Esophagus muscularis mucosa (tissue), 4 donors: Measurements from ENCODE around the gene INPP4B. TPM values are rescaled to one million over a fixed set of nuclear protein-coding genes. Genes with fewer than 3 reads are reported as not detected.

ENCODE experiments used
- DNase-seq: peaks from one replicate; pipeline ENCODE4 v3.0.0-alpha.2; 2017; ENCODE audit errors: extremely low spot score
- H3K27ac ChIP-seq, 4 donors: fragments of 200-600 bp; sonication (generic); replicated peaks in 1 of 4; 1 replicate in 3 of 4; 2 replicates in 1 of 4; pipeline ENCODE4 v1.5.1; 2016 to 2019; ENCODE audit warnings: mild to moderate bottlenecking in 1 of 4
- H3K27me3 ChIP-seq, 4 donors: fragments of 200-600 bp; sonication (generic); one replicate each; pipeline versions ENCODE4 v1.5.1 to v1.6.0; 2016 to 2019
- H3K36me3 ChIP-seq, 4 donors: fragments of 200-600 bp; sonication (generic); one replicate each; pipeline ENCODE4 v1.5.1; 2016 to 2019
- H3K4me1 ChIP-seq, 4 donors: fragments of 200-600 bp; sonication (generic); one replicate each; pipeline ENCODE4 v1.5.1; 2016 to 2019
- H3K4me3 ChIP-seq, 4 donors: fragments of 200-600 bp; sonication (generic); 1 replicate in 2 of 4; 2 replicates in 2 of 4; pipeline ENCODE4 v1.5.1; 2016 to 2019; ENCODE audit warnings: mild to moderate bottlenecking in 4 of 4, moderate library complexity in 1 of 4
- H3K9me3 ChIP-seq, 4 donors: fragments of 200-600 bp; sonication (generic); 1 replicate in 3 of 4; 2 replicates in 1 of 4; pipeline ENCODE4 v1.5.1; 2016 to 2019
- EP300 ChIP-seq: sonication (generic); formaldehyde crosslinking; IDR thresholded peaks from one replicate; pipeline ENCODE4 v1.6.1; 2017; ENCODE audit warnings: antibody characterized with exemption
- POLR2A ChIP-seq: fragments of 450-650 bp; IDR thresholded peaks from one replicate; pipeline ENCODE4 v1.6.1; 2017; ENCODE audit warnings: antibody characterized with exemption, moderate library complexity, mild to moderate bottlenecking, low read depth
- POLR2AphosphoS5 ChIP-seq, 2 donors: sonication (generic); formaldehyde crosslinking; IDR thresholded peaks; one replicate each; pipeline ENCODE4 v1.6.1; 2017; ENCODE audit warnings: antibody characterized with exemption in 2 of 2
- WGBS: methylation state at CpG from one replicate; pipeline ENCODE4 v1.1.5; 2018; 5-methylcytosine and 5-hydroxymethylcytosine counted together
- intact Hi-C: fragments of 100-400 bp; cut with DNase I; formaldehyde crosslinking; loops from one replicate; pipeline ENCODE4 v1.15.1; 2023
- total RNA-seq, 4 donors: library from RNA; depleted of rRNA; stranded (reverse); fragments of >200 nt; gene quantifications; one replicate each; pipeline versions ENCODE4 v1.1.0 to v1.2.1, GENCODE V29; 2016
- TF ChIP-seq, protein P1 (sequence below), 3 experiments: fragments of 200-600 bp in 2 of 3; fragments of 450-650 bp in 1 of 3; sonication (generic) in 2 of 3; IDR thresholded peaks; one replicate each; pipeline ENCODE4 v1.5.1; 2017 to 2019; ENCODE audit warnings: antibody characterized with exemption in 3 of 3, mild to moderate bottlenecking in 2 of 3, moderate library complexity in 1 of 3

The INPP4B gene
- total RNA-seq, 4 donors from 2014 or later: 12.7 to 23.4 (median 15.9) TPM

DNA sequence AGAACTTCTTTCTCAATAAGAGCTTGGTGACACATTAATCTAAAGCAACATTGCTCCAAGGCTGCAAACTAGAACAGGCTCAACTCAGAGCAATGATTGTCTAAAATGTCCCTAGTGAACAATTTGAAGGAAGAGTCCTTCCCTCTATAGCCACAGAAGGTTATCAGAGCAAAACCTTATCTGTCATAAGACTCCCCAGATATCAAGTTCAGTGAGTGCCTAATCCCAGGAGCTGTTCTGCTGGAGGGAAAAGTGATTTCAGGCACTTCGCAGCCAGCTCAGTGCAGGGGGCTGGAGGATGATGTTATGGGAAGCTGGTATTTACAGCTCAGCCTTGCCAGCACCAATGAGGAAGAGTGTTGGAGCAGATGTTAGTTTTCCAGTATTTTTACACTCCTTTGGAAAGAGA, 497.5 kb downstream of the INPP4B start:
- H3K27ac ChIP-seq: no peak overlapping the region

DNA sequence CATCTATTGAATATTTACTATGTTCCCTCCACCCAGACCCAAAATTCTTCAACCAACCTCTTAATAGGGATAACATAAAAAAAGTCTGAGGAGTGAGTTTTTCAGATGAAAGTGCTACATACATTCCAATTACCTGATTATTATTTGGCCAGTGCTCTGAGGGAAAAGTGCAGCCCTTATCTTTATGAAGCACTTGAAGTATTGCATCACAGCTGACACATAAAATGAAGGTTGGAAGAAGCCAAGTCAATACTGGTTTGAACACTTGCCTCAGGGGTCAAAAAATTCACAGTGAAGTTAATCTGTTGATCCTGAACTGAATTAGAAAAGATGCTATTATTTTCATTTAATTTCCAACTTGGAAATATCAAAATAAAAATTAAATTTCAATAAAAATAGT, 498.9 kb downstream of the INPP4B start:
- H3K4me1 ChIP-seq: peaks cover 14 to 26% (median 21%) of the 10 kb centered on the region in 4 donors
- H3K27ac ChIP-seq: no peak overlapping the region
- no peak for DNase-seq
- intact Hi-C loops: no loop called here
- no peaks in the 10 kb centered on the region for H3K9me3 ChIP-seq
- no peaks in the 10 kb centered on the region for H3K27me3 ChIP-seq
- no peak overlapping the region for H3K4me3 ChIP-seq
- TF ChIP-seq EP300 (no peak), POLR2AphosphoS5 (IDR thresholded peaks at IDR 0.05) (no peak), POLR2A (no peak)
- TF ChIP-seq, protein P1, sequence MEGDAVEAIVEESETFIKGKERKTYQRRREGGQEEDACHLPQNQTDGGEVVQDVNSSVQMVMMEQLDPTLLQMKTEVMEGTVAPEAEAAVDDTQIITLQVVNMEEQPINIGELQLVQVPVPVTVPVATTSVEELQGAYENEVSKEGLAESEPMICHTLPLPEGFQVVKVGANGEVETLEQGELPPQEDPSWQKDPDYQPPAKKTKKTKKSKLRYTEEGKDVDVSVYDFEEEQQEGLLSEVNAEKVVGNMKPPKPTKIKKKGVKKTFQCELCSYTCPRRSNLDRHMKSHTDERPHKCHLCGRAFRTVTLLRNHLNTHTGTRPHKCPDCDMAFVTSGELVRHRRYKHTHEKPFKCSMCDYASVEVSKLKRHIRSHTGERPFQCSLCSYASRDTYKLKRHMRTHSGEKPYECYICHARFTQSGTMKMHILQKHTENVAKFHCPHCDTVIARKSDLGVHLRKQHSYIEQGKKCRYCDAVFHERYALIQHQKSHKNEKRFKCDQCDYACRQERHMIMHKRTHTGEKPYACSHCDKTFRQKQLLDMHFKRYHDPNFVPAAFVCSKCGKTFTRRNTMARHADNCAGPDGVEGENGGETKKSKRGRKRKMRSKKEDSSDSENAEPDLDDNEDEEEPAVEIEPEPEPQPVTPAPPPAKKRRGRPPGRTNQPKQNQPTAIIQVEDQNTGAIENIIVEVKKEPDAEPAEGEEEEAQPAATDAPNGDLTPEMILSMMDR (IDR thresholded peaks at IDR 0.05): no peak
- H3K36me3 ChIP-seq: no peaks in the 10 kb centered on the region

More for the DNA sequence above, 497.5 kb downstream of the INPP4B start:
- TF ChIP-seq POLR2AphosphoS5 (IDR thresholded peaks at IDR 0.05) (no peak), POLR2A (no peak), EP300 (no peak)
- TF ChIP-seq, protein P1 (IDR thresholded peaks at IDR 0.05): no peak
- 40% methylated on average over 1 of the region's 1 CpG for WGBS
- intact Hi-C loops: no loop called here
- DNase-seq: no peak
- peaks cover 28 to 40% (median 31%) of the 10 kb centered on the region in 4 donors for H3K4me1 ChIP-seq
- no peaks in the 10 kb centered on the region for H3K27me3 ChIP-seq
- H3K4me3 ChIP-seq: no peak overlapping the region
- H3K36me3 ChIP-seq: no peaks in the 10 kb centered on the region
- H3K9me3 ChIP-seq: no peaks in the 10 kb centered on the region

DNA sequence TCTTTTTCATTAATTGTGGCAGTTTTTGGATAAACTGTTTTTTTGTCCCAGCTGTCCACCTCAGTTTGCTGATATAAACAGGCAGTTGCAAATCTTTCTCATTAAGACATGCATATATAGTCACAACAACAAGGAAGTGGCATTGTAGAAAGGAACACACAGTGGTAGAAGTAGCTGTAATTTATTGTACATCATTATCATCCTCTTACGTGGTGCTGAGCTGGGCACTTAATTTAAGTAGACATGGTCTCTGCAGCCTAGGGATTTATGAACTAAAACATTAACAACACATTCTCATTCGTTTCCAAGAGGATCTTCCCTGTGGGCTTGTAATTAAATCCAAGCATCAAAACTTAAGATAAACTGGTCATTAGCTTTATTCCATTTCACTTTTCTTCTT, 500.2 kb downstream of the INPP4B start:
- H3K36me3 ChIP-seq: no peaks in the 10 kb centered on the region
- intact Hi-C loops: no loop called here
- TF ChIP-seq, protein P1 (IDR thresholded peaks at IDR 0.05): no peak
- no peak overlapping the region for H3K4me3 ChIP-seq
- no peak overlapping the region for H3K27ac ChIP-seq
- WGBS: 75% methylated on average over 2 of the region's 2 CpGs
- no peaks in the 10 kb centered on the region for H3K9me3 ChIP-seq
- peaks cover 3 to 17% (median 8%) of the 10 kb centered on the region in 4 donors for H3K4me1 ChIP-seq
- H3K27me3 ChIP-seq: no peaks in the 10 kb centered on the region
- no peak for DNase-seq

DNA sequence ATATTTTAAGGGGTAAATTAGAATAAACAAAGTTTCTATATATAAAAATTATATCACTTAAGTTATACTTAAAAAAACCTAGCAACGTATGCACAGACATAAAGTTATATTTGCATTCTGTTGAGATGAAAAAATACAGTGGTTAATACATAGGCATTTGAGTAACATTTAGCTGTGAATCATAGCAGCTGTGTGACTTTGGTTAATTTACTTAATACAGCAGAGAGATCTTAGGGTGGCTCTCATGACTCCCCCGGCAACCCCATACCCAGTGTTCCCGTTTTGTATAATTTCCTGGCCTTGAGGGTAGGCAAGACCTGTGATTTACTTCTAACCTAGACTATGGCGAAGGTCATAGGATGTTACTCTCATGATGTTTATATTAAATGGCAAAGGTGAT, 504.8 kb downstream of the INPP4B start:
- DNase-seq: no peak
- H3K4me3 ChIP-seq: no peak overlapping the region
- 94% methylated on average over 4 of the region's 4 CpGs for WGBS
- no peaks in the 10 kb centered on the region for H3K4me1 ChIP-seq
- TF ChIP-seq EP300: no peak
- no peak for TF ChIP-seq POLR2AphosphoS5 (IDR thresholded peaks at IDR 0.05)
- TF ChIP-seq, protein P1 (IDR thresholded peaks at IDR 0.05): no peak
- no peak for TF ChIP-seq POLR2A
- intact Hi-C loops: no loop called here
- H3K27me3 ChIP-seq: no peaks in the 10 kb centered on the region
- H3K36me3 ChIP-seq: no peaks in the 10 kb centered on the region
- H3K27ac ChIP-seq: no peak overlapping the region
- no peaks in the 10 kb centered on the region for H3K9me3 ChIP-seq

DNA sequence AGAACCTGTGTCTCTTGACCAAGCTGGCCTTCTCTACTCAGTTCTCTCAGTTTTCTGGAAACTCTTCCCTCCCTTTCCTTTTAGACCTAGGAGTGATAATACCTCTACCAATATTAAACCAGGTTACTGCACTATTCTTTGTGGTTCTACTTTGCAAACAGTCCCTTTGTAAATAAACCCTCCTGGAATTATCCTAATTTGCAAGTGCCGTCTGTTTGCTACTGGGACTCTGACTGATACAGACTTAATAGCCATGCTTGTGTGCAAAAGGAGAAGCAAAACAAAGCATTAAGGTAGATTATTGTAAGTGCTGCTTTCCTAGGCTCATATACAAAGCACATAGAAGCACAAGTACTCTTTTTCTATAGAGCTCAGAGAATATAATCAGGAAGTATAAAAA, 507.0 kb downstream of the INPP4B start:
- WGBS: 95% methylated on average over 1 of the region's 1 CpG
- Histone ChIP-seq H3K27ac (no peak overlapping the region), H3K4me1 (no peaks in the 10 kb centered on the region), H3K27me3 (no peaks in the 10 kb centered on the region), H3K36me3 (no peaks in the 10 kb centered on the region), H3K9me3 (no peaks in the 10 kb centered on the region), H3K4me3 (no peak overlapping the region)
- intact Hi-C loops: no loop called here
- TF ChIP-seq, protein P1 (IDR thresholded peaks at IDR 0.05): no peak
- TF ChIP-seq POLR2A (no peak), EP300 (no peak), POLR2AphosphoS5 (IDR thresholded peaks at IDR 0.05) (no peak)
- DNase-seq: no peak
